Left lung (tissue), 10 donors: ENCODE results near the gene CELF4. TPM values are rescaled to one million over a fixed set of nuclear protein-coding genes. Genes with fewer than 3 reads are reported as not detected.

ENCODE experiments used
- ATAC-seq: fragments of 200-7000 bp; cut with Tn5 transposase; one replicate; pipeline ENCODE4 v1.9.1; 2020; ENCODE audit warnings: moderate library complexity
- DNase-seq, 4 donors: peaks; one replicate each; pipeline ENCODE4 v3.0.0-alpha.2; 2013 to 2020
- H3K27ac ChIP-seq, 2 donors: fragments of 200-600 bp; sonication (generic) in 1 of 2; one replicate each; pipeline versions ENCODE4 v1.5.0 to v1.8.0; 2020 to 2021
- H3K27me3 ChIP-seq, 2 donors: fragments of 200-600 bp; sonication (generic) in 1 of 2; one replicate each; pipeline versions ENCODE4 v1.5.0 to v1.8.0; 2020 to 2021
- H3K36me3 ChIP-seq, 2 donors: fragments of 200-600 bp; sonication (generic) in 1 of 2; one replicate each; pipeline versions ENCODE4 v1.5.0 to v1.8.0; 2020 to 2021
- H3K4me1 ChIP-seq, 2 donors: fragments of 200-600 bp; one replicate each; pipeline ENCODE4 v1.8.0; 2021
- H3K4me3 ChIP-seq, 2 donors: fragments of 200-600 bp; sonication (generic) in 1 of 2; one replicate each; pipeline versions ENCODE4 v1.5.0 to v1.8.0; 2020 to 2021; ENCODE audit warnings: mild to moderate bottlenecking in 1 of 2
- H3K9me3 ChIP-seq, 2 donors: fragments of 200-600 bp; sonication (generic) in 1 of 2; one replicate each; pipeline versions ENCODE4 v1.5.0 to v1.8.0; 2020 to 2021
- CTCF ChIP-seq, 2 donors: fragments of 200-600 bp; sonication (generic) in 1 of 2; IDR thresholded peaks; one replicate each; pipeline versions ENCODE4 v1.5.0 to v1.8.0; 2021; ENCODE audit warnings: antibody characterized with exemption in 2 of 2
- intact Hi-C, 2 donors: fragments of 100-400 bp; cut with DNase I; formaldehyde crosslinking; loops; one replicate each; pipeline versions ENCODE4 v1.11.2 to v1.14.2; 2022
- polyA plus RNA-seq, 6 donors: library from polyadenylated mRNA; unstranded; fragments of 120-200 nt; gene quantifications; one replicate each; pipeline ENCODE4 v1.2.1, GENCODE V29; 2013; ENCODE audit not compliant: insufficient read length in 6 of 6
- total RNA-seq, 2 donors: library from RNA; stranded (reverse); fragmentation: NEBNext Ultra II Directional; extraction: Animal tissue kit (Norgen Biotek cat#: 25700); gene quantifications; one replicate each; pipeline ENCODE4 v1.2.1, GENCODE V29; 2021
- donor health status: DM: no; HTN: yes; CAD: no.
- donor health status: DM: no; HTN: no; CAD: no.

Gene CELF4
- total and polyA plus RNA-seq, 8 donors: 1.1 to 10.3 (median 7.4) TPM

- Histone ChIP-seq H3K36me3 (no peaks in the 10 kb centered on the region), H3K4me1 (no peaks in the 10 kb centered on the region), H3K27me3 (peaks cover 10 to 30% of the 10 kb centered on the region in 2 donors), H3K27ac (no peak overlapping the region), H3K4me3 (no peak overlapping the region), H3K9me3 (no peaks in the 10 kb centered on the region)
- ATAC-seq (no peak), DNase-seq (no peak)
- TF ChIP-seq CTCF (IDR thresholded peaks at IDR 0.05): no peak
- intact Hi-C loops: no loop called here
Observed at GRCh38 chr18:37242826-37243560, 322.6 kb downstream of the CELF4 start.

- intact Hi-C loops: no loop called here
- H3K27me3 ChIP-seq: peaks cover 10 to 30% of the 10 kb centered on the region in 2 donors
- H3K9me3 ChIP-seq: no peaks in the 10 kb centered on the region
- ATAC-seq (no peak), DNase-seq (no peak)
- no peak overlapping the region for H3K4me3 ChIP-seq
- TF ChIP-seq CTCF (IDR thresholded peaks at IDR 0.05): no peak
- H3K36me3 ChIP-seq: no peaks in the 10 kb centered on the region
- H3K4me1 ChIP-seq: no peaks in the 10 kb centered on the region
- H3K27ac ChIP-seq: no peak overlapping the region
Observed at GRCh38 chr18:37242091-37242490, 323.5 kb downstream of the CELF4 start.

GRCh38 chr18:37238282-37239108 lies 327.1 kb downstream of the CELF4 start:
- no peak overlapping the region for H3K4me3 ChIP-seq
- H3K27me3 ChIP-seq: peaks cover 3 to 9% of the 10 kb centered on the region in 2 donors
- DNase-seq: no peak
- H3K36me3 ChIP-seq: no peaks in the 10 kb centered on the region
- intact Hi-C loops: no loop called here
- ATAC-seq: peak; percentile 44
- no peaks in the 10 kb centered on the region for H3K4me1 ChIP-seq
- no peak overlapping the region for H3K27ac ChIP-seq
- no peaks in the 10 kb centered on the region for H3K9me3 ChIP-seq
- TF ChIP-seq CTCF (IDR thresholded peaks at IDR 0.05): no peak

- Histone ChIP-seq H3K4me3 (no peak overlapping the region), H3K4me1 (no peaks in the 10 kb centered on the region), H3K9me3 (no peaks in the 10 kb centered on the region), H3K36me3 (no peaks in the 10 kb centered on the region), H3K27me3 (no peaks in the 10 kb centered on the region), H3K27ac (no peak overlapping the region)
- no peak for TF ChIP-seq CTCF (IDR thresholded peaks at IDR 0.05)
- intact Hi-C loops: no loop called here
- DNase-seq (no peak), ATAC-seq (no peak)
Observed at GRCh38 chr18:37235583-37235982, 330.0 kb downstream of the CELF4 start.

GRCh38 chr18:37231251-37231650 lies 334.3 kb downstream of the CELF4 start:
- H3K9me3 ChIP-seq: no peaks in the 10 kb centered on the region
- no peaks in the 10 kb centered on the region for H3K27me3 ChIP-seq
- DNase-seq: no peak
- intact Hi-C loops: no loop called here
- no peak for ATAC-seq
- no peak overlapping the region for H3K4me3 ChIP-seq
- H3K36me3 ChIP-seq: no peaks in the 10 kb centered on the region
- H3K27ac ChIP-seq: no peak overlapping the region
- no peak for TF ChIP-seq CTCF (IDR thresholded peaks at IDR 0.05)
- no peaks in the 10 kb centered on the region for H3K4me1 ChIP-seq
